HG02610 (cell line): Measurements from ENCODE around the gene SPOCK1.

Source experiments
- ATAC-seq: cut with Tn5 transposase; IDR thresholded peaks from one replicate; pipeline ENCODE4 v1.9.1; 2021; ENCODE audit warnings: mild to moderate bottlenecking, moderate library complexity; ENCODE audit not compliant: unreplicated experiment

SPOCK1 gene

GRCh38 chr5:137367951-137368350, 131.2 kb downstream of the SPOCK1 start:
- ATAC-seq, result no peak

GRCh38 chr5:137366526-137366925, 132.6 kb downstream of the SPOCK1 start:
- ATAC-seq, result no peak

GRCh38 chr5:137365126-137365865, 133.8 kb downstream of the SPOCK1 start:
- ATAC-seq, result no peak

- no peak for ATAC-seq
Measured at GRCh38 chr5:137361280-137361679, 137.8 kb downstream of the SPOCK1 start.

GRCh38 chr5:137360607-137361006, 138.5 kb downstream of the SPOCK1 start:
- ATAC-seq, result no peak

- ATAC-seq, result no peak
Measured at GRCh38 chr5:137359941-137360340, 139.2 kb downstream of the SPOCK1 start.

GRCh38 chr5:137357436-137357835, 141.7 kb downstream of the SPOCK1 start:
- no peak for ATAC-seq

GRCh38 chr5:137356127-137356526, 143.0 kb downstream of the SPOCK1 start:
- ATAC-seq, result no peak

- no peak for ATAC-seq
Measured at GRCh38 chr5:137355708-137356107, 143.4 kb downstream of the SPOCK1 start.

GRCh38 chr5:137352095-137352494, 147.0 kb downstream of the SPOCK1 start:
- no peak for ATAC-seq

- ATAC-seq, result no peak
Measured at GRCh38 chr5:137350791-137351190, 148.3 kb downstream of the SPOCK1 start.

GRCh38 chr5:137348759-137349158, 150.4 kb downstream of the SPOCK1 start:
- no peak for ATAC-seq

GRCh38 chr5:137347865-137348264, 151.3 kb downstream of the SPOCK1 start:
- no peak for ATAC-seq

- no peak for ATAC-seq
Measured at GRCh38 chr5:137346281-137346680, 152.8 kb downstream of the SPOCK1 start.

- ATAC-seq, result no peak
Measured at GRCh38 chr5:137345396-137345795, 153.7 kb downstream of the SPOCK1 start.

- no peak for ATAC-seq
Measured at GRCh38 chr5:137344723-137345322, 154.3 kb downstream of the SPOCK1 start.

GRCh38 chr5:137344021-137344420, 155.1 kb downstream of the SPOCK1 start:
- no peak for ATAC-seq

GRCh38 chr5:137342764-137343163, 156.4 kb downstream of the SPOCK1 start:
- no peak for ATAC-seq

GRCh38 chr5:137341831-137342230, 157.3 kb downstream of the SPOCK1 start:
- no peak for ATAC-seq

GRCh38 chr5:137340881-137341280, 158.2 kb downstream of the SPOCK1 start:
- ATAC-seq, result no peak

GRCh38 chr5:137336565-137337120, 162.5 kb downstream of the SPOCK1 start:
- ATAC-seq, result no peak

GRCh38 chr5:137336161-137336560, 163.0 kb downstream of the SPOCK1 start:
- ATAC-seq, result no peak
